ENCODE measurements around the gene ZBTB9.

DNA sequence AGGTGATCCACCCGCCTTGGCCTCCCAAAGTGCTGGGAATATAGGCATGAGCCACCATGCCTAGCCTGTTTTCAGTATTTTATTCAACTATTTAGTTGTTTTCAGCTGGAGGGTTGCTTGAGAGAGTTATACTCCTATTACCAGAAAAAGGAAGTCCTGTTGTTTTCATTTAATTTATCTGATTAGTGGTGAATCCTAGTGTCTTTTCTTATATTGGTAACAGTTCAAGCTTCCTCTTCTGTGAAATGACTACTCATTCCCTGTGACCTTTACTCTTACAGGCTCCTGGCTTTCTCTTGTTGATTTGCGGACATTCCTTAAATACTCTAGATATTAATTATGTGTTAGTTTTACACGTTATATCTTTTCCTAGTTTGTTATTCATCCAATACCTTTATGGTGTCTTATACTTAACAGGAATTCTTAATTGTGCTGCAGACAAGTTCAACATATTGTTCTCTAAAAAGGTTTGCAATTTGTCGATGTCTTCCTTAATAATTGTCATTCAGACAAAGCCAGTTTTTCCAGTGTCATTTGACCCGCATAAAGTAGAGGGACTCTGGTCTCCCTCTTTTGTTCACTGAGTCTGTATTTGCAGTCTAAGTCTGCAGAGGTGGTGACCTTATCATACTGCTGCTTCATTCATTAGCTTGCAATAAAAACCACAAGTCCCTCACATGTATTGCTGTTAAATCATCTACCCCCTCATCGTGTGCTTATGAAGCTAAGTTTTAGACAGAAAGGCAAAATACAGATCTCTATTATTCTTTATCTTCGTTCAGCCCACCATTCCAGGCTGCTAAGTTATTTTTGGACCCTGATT is 51.4 kb downstream of the ZBTB9 start:
- TF ChIP-seq POLR2AphosphoS5 (IDR thresholded peaks at IDR 0.05) (no peak), POLR2A (IDR thresholded peaks at IDR 0.05) (no peak)
- TF ChIP-seq, protein P1, sequence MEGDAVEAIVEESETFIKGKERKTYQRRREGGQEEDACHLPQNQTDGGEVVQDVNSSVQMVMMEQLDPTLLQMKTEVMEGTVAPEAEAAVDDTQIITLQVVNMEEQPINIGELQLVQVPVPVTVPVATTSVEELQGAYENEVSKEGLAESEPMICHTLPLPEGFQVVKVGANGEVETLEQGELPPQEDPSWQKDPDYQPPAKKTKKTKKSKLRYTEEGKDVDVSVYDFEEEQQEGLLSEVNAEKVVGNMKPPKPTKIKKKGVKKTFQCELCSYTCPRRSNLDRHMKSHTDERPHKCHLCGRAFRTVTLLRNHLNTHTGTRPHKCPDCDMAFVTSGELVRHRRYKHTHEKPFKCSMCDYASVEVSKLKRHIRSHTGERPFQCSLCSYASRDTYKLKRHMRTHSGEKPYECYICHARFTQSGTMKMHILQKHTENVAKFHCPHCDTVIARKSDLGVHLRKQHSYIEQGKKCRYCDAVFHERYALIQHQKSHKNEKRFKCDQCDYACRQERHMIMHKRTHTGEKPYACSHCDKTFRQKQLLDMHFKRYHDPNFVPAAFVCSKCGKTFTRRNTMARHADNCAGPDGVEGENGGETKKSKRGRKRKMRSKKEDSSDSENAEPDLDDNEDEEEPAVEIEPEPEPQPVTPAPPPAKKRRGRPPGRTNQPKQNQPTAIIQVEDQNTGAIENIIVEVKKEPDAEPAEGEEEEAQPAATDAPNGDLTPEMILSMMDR (IDR thresholded peaks at IDR 0.05) = no peak
